ENCODE results near the gene SCAF4. TPM values are rescaled to one million over a fixed set of nuclear protein-coding genes. Genes with fewer than 3 reads are reported as not detected.

SCAF4 gene
- total RNA-seq, 1 donor from 2014 or later = 32.9 TPM

GRCh38 chr21:31700040-31700439, 31.9 kb downstream of the SCAF4 start:
- Histone ChIP-seq H3K4me1 (ENCODE audit: insufficient read depth, low read length) (no peaks in the 10 kb centered on the region), H3K79me2 (ENCODE audit: insufficient read depth, low read length) (peaks cover 29% of the 10 kb centered on the region), H2AFZ (ENCODE audit: low read depth, low read length) (no peak overlapping the region), H3K4me2 (ENCODE audit: low read length) (no peak overlapping the region), H3K9ac (ENCODE audit: low read length) (no peak overlapping the region), H3K27ac (ENCODE audit: low read depth, low read length) (no peak overlapping the region), H3K36me3 (ENCODE audit: insufficient read depth, low read length) (peaks cover 34% of the 10 kb centered on the region), H4K20me1 (ENCODE audit: insufficient read depth, low read length) (peaks cover 4% of the 10 kb centered on the region), H3K27me3 (ENCODE audit: insufficient read depth, low read length) (no peaks in the 10 kb centered on the region), H3K9me3 (ENCODE audit: insufficient read depth, low read depth, low read length) (no peaks in the 10 kb centered on the region), H3K4me3 (ENCODE audit: insufficient read depth, low read depth, low read length) (no peak overlapping the region)
- DNase-seq (ENCODE audit: low read depth) (no peak), FAIRE-seq (no peak)
- no peaks in the 10 kb centered on the region for H3K9me3 Mint-ChIP-seq (ENCODE audit: unreplicated experiment)
- no peak for TF ChIP-seq CTCF (IDR thresholded peaks at IDR 0.05; ENCODE audit: insufficient read depth, low read depth, low read length)
- no peak for TF ChIP-seq EZH2 (IDR thresholded peaks at IDR 0.05; ENCODE audit: insufficient read depth, low read length)
- H3K4me1 Mint-ChIP-seq (ENCODE audit: low read depth, unreplicated experiment) = no peaks in the 10 kb centered on the region
- H3K36me3 Mint-ChIP-seq (ENCODE audit: low read depth, unreplicated experiment) = peaks cover 2% of the 10 kb centered on the region
- H3K27ac Mint-ChIP-seq (ENCODE audit: unreplicated experiment) = no peak overlapping the region
- no peak overlapping the region for H3K4me3 Mint-ChIP-seq (ENCODE audit: unreplicated experiment)
- no peaks in the 10 kb centered on the region for H3K27me3 Mint-ChIP-seq (ENCODE audit: low read depth, unreplicated experiment)

- Mint-ChIP-seq H3K9me3 (ENCODE audit: unreplicated experiment) (no peaks in the 10 kb centered on the region), H3K4me1 (ENCODE audit: low read depth, unreplicated experiment) (no peaks in the 10 kb centered on the region), H3K27me3 (ENCODE audit: low read depth, unreplicated experiment) (no peaks in the 10 kb centered on the region), H3K36me3 (ENCODE audit: low read depth, unreplicated experiment) (peaks cover 2% of the 10 kb centered on the region), H3K27ac (ENCODE audit: unreplicated experiment) (no peak overlapping the region), H3K4me3 (ENCODE audit: unreplicated experiment) (no peak overlapping the region)
- H3K36me3 ChIP-seq (ENCODE audit: insufficient read depth, low read length) = peaks cover 40% of the 10 kb centered on the region
- H3K4me1 ChIP-seq (ENCODE audit: insufficient read depth, low read length) = no peaks in the 10 kb centered on the region
- no peak for FAIRE-seq
- no peak overlapping the region for H3K4me3 ChIP-seq (ENCODE audit: insufficient read depth, low read depth, low read length)
- H3K79me2 ChIP-seq (ENCODE audit: insufficient read depth, low read length) = peaks cover 13% of the 10 kb centered on the region
- TF ChIP-seq EZH2 (IDR thresholded peaks at IDR 0.05; ENCODE audit: insufficient read depth, low read length) (no peak), CTCF (IDR thresholded peaks at IDR 0.05; ENCODE audit: insufficient read depth, low read depth, low read length) (no peak)
- H4K20me1 ChIP-seq (ENCODE audit: insufficient read depth, low read length) = no peaks in the 10 kb centered on the region
- no peaks in the 10 kb centered on the region for H3K9me3 ChIP-seq (ENCODE audit: insufficient read depth, low read depth, low read length)
- H3K27me3 ChIP-seq (ENCODE audit: insufficient read depth, low read length) = no peaks in the 10 kb centered on the region
- DNase-seq (ENCODE audit: low read depth) = no peak
- H3K4me2 ChIP-seq (ENCODE audit: low read length) = no peak overlapping the region
- H3K27ac ChIP-seq (ENCODE audit: low read depth, low read length) = no peak overlapping the region
- H2AFZ ChIP-seq (ENCODE audit: low read depth, low read length) = no peak overlapping the region
- H3K9ac ChIP-seq (ENCODE audit: low read length) = no peak overlapping the region
Measured at GRCh38 chr21:31698461-31698860, 33.5 kb downstream of the SCAF4 start.

DNA sequence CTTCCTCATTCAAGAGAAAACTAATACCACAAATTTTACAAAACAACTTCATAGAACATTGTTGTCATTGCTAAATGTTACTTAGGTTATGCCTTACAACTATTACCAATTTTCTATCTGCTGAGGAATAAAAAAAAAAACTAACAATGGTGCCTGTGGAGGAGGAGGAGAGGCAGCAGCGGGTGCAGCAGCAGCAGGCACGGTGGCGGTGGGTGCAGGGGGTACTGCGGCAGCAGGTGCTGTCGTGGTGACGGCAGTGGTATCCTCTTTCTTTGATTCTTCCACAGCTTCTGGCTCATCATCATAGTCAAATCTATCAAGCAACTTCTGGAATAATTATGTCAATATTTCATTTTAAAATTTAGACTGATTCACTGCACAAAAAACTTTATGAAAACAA, 35.5 kb downstream of the SCAF4 start:
- no peaks in the 10 kb centered on the region for H3K27me3 ChIP-seq (ENCODE audit: insufficient read depth, low read length)
- H3K4me1 ChIP-seq (ENCODE audit: insufficient read depth, low read length) = no peaks in the 10 kb centered on the region
- no peaks in the 10 kb centered on the region for H3K9me3 ChIP-seq (ENCODE audit: insufficient read depth, low read depth, low read length)
- no peaks in the 10 kb centered on the region for H3K4me1 Mint-ChIP-seq (ENCODE audit: low read depth, unreplicated experiment)
- no peak overlapping the region for H3K27ac ChIP-seq (ENCODE audit: low read depth, low read length)
- H3K9me3 Mint-ChIP-seq (ENCODE audit: unreplicated experiment) = no peaks in the 10 kb centered on the region
- H3K9ac ChIP-seq (ENCODE audit: low read length) = no peak overlapping the region
- DNase-seq (ENCODE audit: low read depth) (no peak), FAIRE-seq (no peak)
- peaks cover 7% of the 10 kb centered on the region for H3K79me2 ChIP-seq (ENCODE audit: insufficient read depth, low read length)
- H3K27ac Mint-ChIP-seq (ENCODE audit: unreplicated experiment) = no peak overlapping the region
- no peak overlapping the region for H3K4me3 Mint-ChIP-seq (ENCODE audit: unreplicated experiment)
- H3K4me3 ChIP-seq (ENCODE audit: insufficient read depth, low read depth, low read length) = no peak overlapping the region
- H3K36me3 ChIP-seq (ENCODE audit: insufficient read depth, low read length) = peaks cover 51% of the 10 kb centered on the region
- no peak overlapping the region for H2AFZ ChIP-seq (ENCODE audit: low read depth, low read length)
- H3K27me3 Mint-ChIP-seq (ENCODE audit: low read depth, unreplicated experiment) = no peaks in the 10 kb centered on the region
- H3K4me2 ChIP-seq (ENCODE audit: low read length) = no peak overlapping the region
- peaks cover under 1% of the 10 kb centered on the region for H3K36me3 Mint-ChIP-seq (ENCODE audit: low read depth, unreplicated experiment)
- H4K20me1 ChIP-seq (ENCODE audit: insufficient read depth, low read length) = no peaks in the 10 kb centered on the region
- TF ChIP-seq CTCF (IDR thresholded peaks at IDR 0.05; ENCODE audit: insufficient read depth, low read depth, low read length) (no peak), EZH2 (IDR thresholded peaks at IDR 0.05; ENCODE audit: insufficient read depth, low read length) (no peak)
